GM06990 (cell line): Measurements from ENCODE around the gene TCF4.

Source experiments
- DNase-seq: peaks from one replicate; pipeline ENCODE4 v3.0.0-alpha.2; 2011; ENCODE audit not compliant: insufficient read length; ENCODE audit errors: extremely low read depth
- H3K27me3 ChIP-seq: replicated peaks from 2 replicates; pipeline ENCODE4 v1.6.0; 2011; ENCODE audit warnings: low read length; ENCODE audit not compliant: control insufficient read depth, insufficient read depth
- H3K36me3 ChIP-seq: 2 replicates; pipeline ENCODE4 v1.5.1; 2011; ENCODE audit warnings: low read length; ENCODE audit not compliant: control insufficient read depth, insufficient read depth
- H3K4me3 ChIP-seq: replicated peaks from 2 replicates; pipeline ENCODE4 v1.5.1; 2011; ENCODE audit warnings: low read depth, mild to moderate bottlenecking, control low read depth, low read length
- CTCF ChIP-seq: IDR thresholded peaks from 2 replicates; pipeline ENCODE4 v1.5.1; 2011; ENCODE audit warnings: low read length, control low read depth, mild to moderate bottlenecking, inconsistent platforms; ENCODE audit not compliant: insufficient read depth, poor library complexity, severe bottlenecking

Gene TCF4

GRCh38 chr18:55443776-55444175 is 144.2 kb downstream of the TCF4 start:
- Histone ChIP-seq H3K36me3 (no peaks in the 10 kb centered on the region), H3K27me3 (no peaks in the 10 kb centered on the region), H3K4me3 (no peak overlapping the region)
- no peak for DNase-seq
- no peak for TF ChIP-seq CTCF

GRCh38 chr18:55442561-55442960 is 145.4 kb downstream of the TCF4 start:
- no peak for DNase-seq
- no peak for TF ChIP-seq CTCF
- Histone ChIP-seq H3K4me3 (no peak overlapping the region), H3K36me3 (no peaks in the 10 kb centered on the region), H3K27me3 (no peaks in the 10 kb centered on the region)

- Histone ChIP-seq H3K27me3 (no peaks in the 10 kb centered on the region), H3K36me3 (no peaks in the 10 kb centered on the region), H3K4me3 (no peak overlapping the region)
- no peak for DNase-seq
- no peak for TF ChIP-seq CTCF
Measured at GRCh38 chr18:55440988-55441387, 147.0 kb downstream of the TCF4 start.

GRCh38 chr18:55439056-55439455 is 148.9 kb downstream of the TCF4 start:
- TF ChIP-seq CTCF, result no peak
- H3K27me3 ChIP-seq, result no peaks in the 10 kb centered on the region
- H3K4me3 ChIP-seq, result no peak overlapping the region
- no peaks in the 10 kb centered on the region for H3K36me3 ChIP-seq
- DNase-seq, result no peak

- no peaks in the 10 kb centered on the region for H3K36me3 ChIP-seq
- TF ChIP-seq CTCF, result no peak
- no peaks in the 10 kb centered on the region for H3K27me3 ChIP-seq
- no peak for DNase-seq
- no peak overlapping the region for H3K4me3 ChIP-seq
Measured at GRCh38 chr18:55435592-55435991, 152.4 kb downstream of the TCF4 start.

- Histone ChIP-seq H3K4me3 (no peak overlapping the region), H3K27me3 (no peaks in the 10 kb centered on the region), H3K36me3 (no peaks in the 10 kb centered on the region)
- no peak for DNase-seq
- TF ChIP-seq CTCF, result no peak
Measured at GRCh38 chr18:55433648-55434047, 154.3 kb downstream of the TCF4 start.
